ENCODE measurements around the gene GRXCR2. TPM values are rescaled to one million over a fixed set of nuclear protein-coding genes. Genes with fewer than 3 reads are reported as not detected.

GRXCR2 gene
- total and polyA plus RNA-seq, 2 donors from 2014 or later, result not detected

DNA sequence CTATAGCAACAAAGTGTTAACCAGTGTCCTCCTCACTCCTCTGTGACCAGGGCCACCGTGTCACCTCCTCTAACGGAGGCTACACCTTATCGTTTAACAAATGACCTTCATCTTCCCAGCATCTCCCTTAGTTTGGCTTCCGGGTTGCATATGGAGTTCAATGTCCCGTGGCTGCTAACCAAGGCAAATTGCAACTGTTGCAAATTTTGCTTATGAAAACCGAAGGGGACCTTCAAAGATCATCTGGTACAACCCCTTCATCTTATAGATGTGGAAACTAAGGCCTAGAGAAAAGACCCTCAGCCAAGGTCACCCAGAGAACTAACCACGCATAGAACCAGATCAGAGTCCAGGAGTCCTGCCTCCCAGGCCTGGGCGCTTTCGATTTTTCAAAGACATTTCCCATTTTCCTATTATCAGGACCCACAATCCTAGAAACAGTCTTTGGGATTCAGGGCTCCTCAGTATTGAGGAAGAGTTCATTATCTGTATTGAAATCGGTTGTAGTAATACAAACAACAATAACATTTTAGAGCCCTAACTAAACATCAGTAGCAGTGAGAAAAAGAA lies 39.1 kb downstream of the GRXCR2 start:
- no peak overlapping the region for H3K9ac ChIP-seq (ENCODE audit: low read length in 3 of 3)
- H3K36me3 ChIP-seq (ENCODE audit: control insufficient read depth in 2 of 3, insufficient read depth in 3 of 3, low read length in 3 of 3), result no peaks in the 10 kb centered on the region
- H3K27ac ChIP-seq (ENCODE audit: low read depth in 2 of 2, low read length in 2 of 2), result no peak overlapping the region
- no peaks in the 10 kb centered on the region for H3K27me3 ChIP-seq (ENCODE audit: control insufficient read depth, insufficient read depth, low read length)
- TF ChIP-seq, protein P1, sequence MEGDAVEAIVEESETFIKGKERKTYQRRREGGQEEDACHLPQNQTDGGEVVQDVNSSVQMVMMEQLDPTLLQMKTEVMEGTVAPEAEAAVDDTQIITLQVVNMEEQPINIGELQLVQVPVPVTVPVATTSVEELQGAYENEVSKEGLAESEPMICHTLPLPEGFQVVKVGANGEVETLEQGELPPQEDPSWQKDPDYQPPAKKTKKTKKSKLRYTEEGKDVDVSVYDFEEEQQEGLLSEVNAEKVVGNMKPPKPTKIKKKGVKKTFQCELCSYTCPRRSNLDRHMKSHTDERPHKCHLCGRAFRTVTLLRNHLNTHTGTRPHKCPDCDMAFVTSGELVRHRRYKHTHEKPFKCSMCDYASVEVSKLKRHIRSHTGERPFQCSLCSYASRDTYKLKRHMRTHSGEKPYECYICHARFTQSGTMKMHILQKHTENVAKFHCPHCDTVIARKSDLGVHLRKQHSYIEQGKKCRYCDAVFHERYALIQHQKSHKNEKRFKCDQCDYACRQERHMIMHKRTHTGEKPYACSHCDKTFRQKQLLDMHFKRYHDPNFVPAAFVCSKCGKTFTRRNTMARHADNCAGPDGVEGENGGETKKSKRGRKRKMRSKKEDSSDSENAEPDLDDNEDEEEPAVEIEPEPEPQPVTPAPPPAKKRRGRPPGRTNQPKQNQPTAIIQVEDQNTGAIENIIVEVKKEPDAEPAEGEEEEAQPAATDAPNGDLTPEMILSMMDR (IDR thresholded peaks at IDR 0.05; ENCODE audit: borderline replicate concordance, extremely low read depth, insufficient read depth), result no peak
- H3K4me1 ChIP-seq (ENCODE audit: control insufficient read depth in 2 of 3, insufficient read depth in 2 of 3, low read depth in 1 of 3, low read length in 3 of 3), result peaks cover 0 to 8% (median 6%) of the 10 kb centered on the region in 3 donors
- intact Hi-C loops (cut with DNase I), result no loop called here
- no peak overlapping the region for H3K4me3 ChIP-seq (ENCODE audit: low read length in 3 of 3)
- H3K9me3 ChIP-seq (ENCODE audit: control insufficient read depth in 2 of 3, insufficient read depth in 1 of 3, low read length in 3 of 3), result no peaks in the 10 kb centered on the region
- no peak for FAIRE-seq
- DNase-seq, result no peak

DNA sequence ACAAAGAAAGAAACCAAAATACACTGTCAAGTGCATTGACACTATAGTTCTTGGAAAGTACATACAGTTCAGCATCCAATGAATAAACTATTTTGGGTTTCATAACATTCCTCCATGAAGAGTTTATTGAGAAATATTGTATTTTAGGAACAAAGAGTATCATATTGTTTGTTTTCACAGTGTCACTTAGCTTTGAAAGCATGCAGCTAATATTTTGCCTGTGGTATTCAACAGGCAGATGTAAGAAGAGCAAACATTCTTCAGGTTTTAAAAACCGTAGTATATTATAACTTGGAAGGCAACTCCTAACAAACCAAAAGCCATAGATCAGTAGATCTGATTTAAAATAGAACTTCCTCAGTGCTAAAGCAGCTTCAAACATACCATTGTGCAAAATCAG lies 42.2 kb downstream of the GRXCR2 start:
- FAIRE-seq, result no peak
- no peak overlapping the region for H3K4me3 ChIP-seq (ENCODE audit: low read length in 3 of 3)
- DNase-seq, result peak in 1 of 5 donors; percentile 25
- H3K9ac ChIP-seq (ENCODE audit: low read length in 3 of 3), result no peak overlapping the region
- no peaks in the 10 kb centered on the region for H3K27me3 ChIP-seq (ENCODE audit: control insufficient read depth, insufficient read depth, low read length)
- intact Hi-C loops (cut with DNase I), result no loop called here
- TF ChIP-seq, protein P1 (IDR thresholded peaks at IDR 0.05; ENCODE audit: borderline replicate concordance, extremely low read depth, insufficient read depth), result no peak
- no peaks in the 10 kb centered on the region for H3K9me3 ChIP-seq (ENCODE audit: control insufficient read depth in 2 of 3, insufficient read depth in 1 of 3, low read length in 3 of 3)
- no peaks in the 10 kb centered on the region for H3K36me3 ChIP-seq (ENCODE audit: control insufficient read depth in 2 of 3, insufficient read depth in 3 of 3, low read length in 3 of 3)
- H3K27ac ChIP-seq (ENCODE audit: low read depth in 2 of 2, low read length in 2 of 2), result no peak overlapping the region
- peaks cover 0 to 2% (median under 1%) of the 10 kb centered on the region in 3 donors for H3K4me1 ChIP-seq (ENCODE audit: control insufficient read depth in 2 of 3, insufficient read depth in 2 of 3, low read depth in 1 of 3, low read length in 3 of 3)

DNA sequence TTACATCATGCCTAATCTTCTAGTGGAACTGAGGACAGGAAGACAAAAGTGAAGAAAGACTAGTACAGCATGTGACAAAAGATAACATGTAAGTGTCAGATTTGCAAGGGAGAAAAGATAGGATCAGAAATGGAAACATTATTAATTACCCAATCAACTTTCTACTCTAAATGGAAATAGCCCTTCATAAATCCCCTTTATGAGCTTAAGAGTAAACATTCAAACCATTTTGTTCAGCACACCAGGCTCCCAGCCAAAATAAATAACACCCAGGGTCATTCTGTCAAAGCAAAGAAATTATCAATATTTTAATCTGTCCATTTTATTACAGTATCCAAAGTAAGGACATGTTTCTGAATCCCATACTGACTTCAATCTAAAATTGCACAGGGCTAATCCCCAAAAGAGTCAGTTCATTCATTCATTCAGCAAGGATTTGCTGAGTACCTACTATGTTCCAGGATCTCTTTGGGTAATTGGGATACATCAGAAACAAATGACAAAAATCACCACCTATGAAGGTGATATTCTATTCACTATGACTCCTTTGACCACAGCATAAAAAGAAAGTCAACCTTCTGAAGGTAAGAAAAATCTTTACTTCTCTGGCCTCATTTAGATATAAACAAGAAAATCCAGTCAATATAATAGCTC lies 43.0 kb downstream of the GRXCR2 start:
- H3K4me3 ChIP-seq (ENCODE audit: low read length in 3 of 3), result no peak overlapping the region
- H3K27me3 ChIP-seq (ENCODE audit: control insufficient read depth, insufficient read depth, low read length), result no peaks in the 10 kb centered on the region
- intact Hi-C loops (cut with DNase I), result no loop called here
- H3K36me3 ChIP-seq (ENCODE audit: control insufficient read depth in 2 of 3, insufficient read depth in 3 of 3, low read length in 3 of 3), result no peaks in the 10 kb centered on the region
- H3K9ac ChIP-seq (ENCODE audit: low read length in 3 of 3), result no peak overlapping the region
- peak in 2 of 5 donors; percentile 36 to 59 for DNase-seq
- no peak overlapping the region for H3K27ac ChIP-seq (ENCODE audit: low read depth in 2 of 2, low read length in 2 of 2)
- peaks cover 0 to 2% (median 0%) of the 10 kb centered on the region in 3 donors for H3K4me1 ChIP-seq (ENCODE audit: control insufficient read depth in 2 of 3, insufficient read depth in 2 of 3, low read depth in 1 of 3, low read length in 3 of 3)
- H3K9me3 ChIP-seq (ENCODE audit: control insufficient read depth in 2 of 3, insufficient read depth in 1 of 3, low read length in 3 of 3), result no peaks in the 10 kb centered on the region
- FAIRE-seq, result no peak
- TF ChIP-seq, protein P1 (IDR thresholded peaks at IDR 0.05; ENCODE audit: borderline replicate concordance, extremely low read depth, insufficient read depth), result no peak
